Tibial nerve (tissue), 4 donors: ENCODE results near the gene SFT2D2.

Experiments used
- EP300 ChIP-seq, 2 donors: sonication (generic); formaldehyde crosslinking; IDR thresholded peaks; one replicate each; pipeline ENCODE4 v1.6.1; 2017; ENCODE audit warnings: antibody characterized with exemption in 2 of 2, mild to moderate bottlenecking in 1 of 2
- POLR2A ChIP-seq, 2 donors: fragments of 450-650 bp; IDR thresholded peaks; one replicate each; pipeline ENCODE4 v1.6.1; 2017; ENCODE audit warnings: antibody characterized with exemption in 2 of 2, mild to moderate bottlenecking in 2 of 2, moderate library complexity in 2 of 2
- TF ChIP-seq, protein P1 (sequence below), 5 experiments: fragments of 200-600 bp in 3 of 5; fragments of 450-650 bp in 2 of 5; sonication (generic) in 3 of 5; IDR thresholded peaks; one replicate each; pipeline ENCODE4 v1.5.1; 2016 to 2019; ENCODE audit warnings: antibody characterized with exemption in 5 of 5, mild to moderate bottlenecking in 3 of 5, moderate library complexity in 2 of 5

DNA sequence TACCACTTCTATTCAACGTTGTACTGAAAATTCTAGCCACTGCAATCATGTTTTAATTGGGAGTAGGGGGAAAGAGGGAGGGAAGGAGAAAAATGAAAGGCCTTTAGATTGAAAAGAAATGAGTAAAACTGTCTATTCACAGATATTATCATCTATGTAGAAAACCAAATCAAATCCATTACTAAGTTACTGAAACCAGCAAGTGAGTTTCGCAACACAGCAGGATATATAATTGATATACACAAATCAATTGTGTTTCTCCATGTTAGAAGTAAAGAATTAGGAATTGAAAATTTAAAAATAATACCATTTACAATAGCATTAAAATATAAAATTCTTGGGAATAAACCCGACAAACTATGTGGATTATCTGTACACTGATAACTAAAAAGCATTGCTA is 19.2 kb downstream of the SFT2D2 start:
- TF ChIP-seq, protein P1, sequence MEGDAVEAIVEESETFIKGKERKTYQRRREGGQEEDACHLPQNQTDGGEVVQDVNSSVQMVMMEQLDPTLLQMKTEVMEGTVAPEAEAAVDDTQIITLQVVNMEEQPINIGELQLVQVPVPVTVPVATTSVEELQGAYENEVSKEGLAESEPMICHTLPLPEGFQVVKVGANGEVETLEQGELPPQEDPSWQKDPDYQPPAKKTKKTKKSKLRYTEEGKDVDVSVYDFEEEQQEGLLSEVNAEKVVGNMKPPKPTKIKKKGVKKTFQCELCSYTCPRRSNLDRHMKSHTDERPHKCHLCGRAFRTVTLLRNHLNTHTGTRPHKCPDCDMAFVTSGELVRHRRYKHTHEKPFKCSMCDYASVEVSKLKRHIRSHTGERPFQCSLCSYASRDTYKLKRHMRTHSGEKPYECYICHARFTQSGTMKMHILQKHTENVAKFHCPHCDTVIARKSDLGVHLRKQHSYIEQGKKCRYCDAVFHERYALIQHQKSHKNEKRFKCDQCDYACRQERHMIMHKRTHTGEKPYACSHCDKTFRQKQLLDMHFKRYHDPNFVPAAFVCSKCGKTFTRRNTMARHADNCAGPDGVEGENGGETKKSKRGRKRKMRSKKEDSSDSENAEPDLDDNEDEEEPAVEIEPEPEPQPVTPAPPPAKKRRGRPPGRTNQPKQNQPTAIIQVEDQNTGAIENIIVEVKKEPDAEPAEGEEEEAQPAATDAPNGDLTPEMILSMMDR (IDR thresholded peaks at IDR 0.05), result no peak
- TF ChIP-seq POLR2A (IDR thresholded peaks at IDR 0.05) (no peak), EP300 (IDR thresholded peaks at IDR 0.05) (no peak)
